ENCODE data around the gene CDH9.

CDH9 gene

DNA sequence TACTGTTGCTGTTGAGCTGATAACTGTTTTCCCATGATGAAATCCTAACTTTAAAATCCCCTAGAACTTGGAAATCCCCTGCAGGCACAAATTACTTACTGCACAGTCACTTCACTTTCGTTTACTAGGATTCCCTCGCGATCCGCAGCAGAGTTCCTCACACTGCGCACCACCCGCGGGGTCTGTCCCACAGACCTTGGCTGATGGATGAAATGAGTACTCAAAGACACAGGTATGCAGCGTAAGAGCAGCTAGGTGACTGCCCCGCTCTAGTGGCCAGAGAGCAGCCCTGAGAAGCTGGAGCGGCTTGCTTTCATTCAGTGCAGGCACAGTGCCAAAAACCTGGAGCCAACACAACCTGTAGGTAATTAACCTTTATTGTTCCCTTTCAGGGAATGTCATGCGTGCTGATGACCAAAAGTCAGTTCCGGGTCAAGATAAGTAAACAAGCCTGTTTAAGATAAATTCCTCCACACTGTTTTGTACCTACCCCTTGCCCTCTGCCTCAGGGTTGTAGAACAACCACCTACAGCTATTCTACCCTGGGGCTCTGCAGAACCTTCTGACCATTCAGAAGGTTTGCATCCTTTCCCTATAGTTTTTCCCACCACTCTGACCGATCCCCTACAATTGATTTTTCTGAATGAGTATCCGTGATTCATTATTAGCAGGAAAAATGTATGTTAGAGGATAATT, 191.2 kb downstream of the CDH9 start:
- H3K27ac ChIP-seq: no peak overlapping the region
- no peak for DNase-seq (ENCODE audit: low read depth, low spot score)

DNA sequence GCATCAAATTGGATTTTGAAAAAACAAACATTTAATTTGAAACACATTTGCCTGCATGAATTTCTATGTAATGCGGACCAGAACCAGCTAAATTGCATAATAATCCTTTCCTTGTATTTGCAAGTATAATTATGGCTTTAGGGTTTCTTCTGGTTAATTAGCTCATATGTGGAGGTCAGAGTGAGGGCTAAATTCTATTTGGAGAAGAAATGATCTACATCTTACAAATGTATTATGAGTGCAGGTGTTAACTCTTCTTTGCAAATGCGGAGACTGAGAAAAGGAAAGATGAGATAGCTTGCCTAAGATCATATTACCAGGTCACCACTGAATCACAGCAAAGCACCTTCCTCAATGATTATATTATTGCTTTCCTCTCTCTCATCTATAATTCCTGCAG, 194.7 kb downstream of the CDH9 start:
- DNase-seq (ENCODE audit: low read depth, low spot score): no peak
- no peak overlapping the region for H3K27ac ChIP-seq

DNA sequence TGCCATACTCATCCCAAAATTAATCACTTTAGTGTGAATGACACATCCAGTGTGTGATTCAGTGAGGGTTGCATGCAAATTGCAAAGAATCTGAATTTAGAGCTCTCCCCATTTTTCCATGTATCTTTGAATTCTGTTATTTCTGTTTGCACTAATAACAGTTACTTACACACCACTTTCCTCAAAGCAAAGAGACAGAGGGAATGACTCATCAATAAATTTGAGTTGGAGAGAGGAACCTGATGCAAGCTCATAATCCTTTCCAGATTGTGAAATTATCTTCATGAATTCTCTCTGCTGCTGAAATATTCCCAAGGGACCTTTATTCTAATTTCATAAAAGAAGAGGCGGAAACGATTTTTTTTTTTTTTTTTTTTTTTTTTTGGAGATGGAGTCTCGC, 204.8 kb downstream of the CDH9 start:
- H3K27ac ChIP-seq: no peak overlapping the region
- DNase-seq (ENCODE audit: low read depth, low spot score): no peak
